NCI-H524 (cell line): ENCODE data around the gene H1-8.
A peak's percentile ranks its signal among the peaks of the same experiment; 100 is the strongest.

Experiments
- DNase-seq, 2 experiments: peaks; one replicate each; lab custom pipeline; 2025; lab: John Stamatoyannopoulos, UW

Gene H1-8

GRCh38 chr3:129573493-129573892, 30.5 kb downstream of the H1-8 start:
- no peak for DNase-seq

- DNase-seq: no peak
These were observed 31.2 kb downstream of the H1-8 start for GRCh38 chr3:129574206-129574605.

- DNase-seq: peak in 1 of 2 experiments; percentile 13
These were observed 32.4 kb downstream of the H1-8 start for GRCh38 chr3:129575233-129575996.

- DNase-seq: peak; percentile 9 to 43
These were observed 33.0 kb downstream of the H1-8 start for GRCh38 chr3:129575997-129576384.

- DNase-seq: no peak
These were observed 33.8 kb downstream of the H1-8 start for GRCh38 chr3:129576514-129577352.

GRCh38 chr3:129577366-129577765, 34.4 kb downstream of the H1-8 start:
- DNase-seq: peak; percentile 79 to 87

- no peak for DNase-seq
These were observed 35.2 kb downstream of the H1-8 start for GRCh38 chr3:129577925-129578786.

- no peak for DNase-seq
These were observed 37.0 kb downstream of the H1-8 start for GRCh38 chr3:129579991-129580390.

GRCh38 chr3:129581623-129582022, 38.6 kb downstream of the H1-8 start:
- no peak for DNase-seq

GRCh38 chr3:129582799-129583198, 39.8 kb downstream of the H1-8 start:
- DNase-seq: no peak

- no peak for DNase-seq
These were observed 40.3 kb downstream of the H1-8 start for GRCh38 chr3:129583289-129583688.

- DNase-seq: no peak
These were observed 41.7 kb downstream of the H1-8 start for GRCh38 chr3:129584631-129585030.

GRCh38 chr3:129585949-129586657, 43.1 kb downstream of the H1-8 start:
- no peak for DNase-seq

- DNase-seq: no peak
These were observed 43.9 kb downstream of the H1-8 start for GRCh38 chr3:129586746-129587430.

GRCh38 chr3:129587566-129588210, 44.7 kb downstream of the H1-8 start:
- no peak for DNase-seq

GRCh38 chr3:129590215-129590614, 47.2 kb downstream of the H1-8 start:
- no peak for DNase-seq

GRCh38 chr3:129591932-129592331, 49.0 kb downstream of the H1-8 start:
- DNase-seq: no peak

- no peak for DNase-seq
These were observed 49.6 kb downstream of the H1-8 start for GRCh38 chr3:129592381-129593131.

GRCh38 chr3:129593230-129593594, 50.2 kb downstream of the H1-8 start:
- DNase-seq: peak in 1 of 2 experiments; percentile 37
